HG03159 (cell line): Measurements from ENCODE around the gene SLC24A3.
A peak's percentile ranks its signal among the peaks of the same experiment; 100 is the strongest.
"Not testable (repeated sequence)": the region's sequence is repeated elsewhere in the genome, so short reads cannot be mapped to it uniquely, and the experiment has no call there.

ENCODE experiments used
- ATAC-seq: cut with Tn5 transposase; IDR thresholded peaks from one replicate; pipeline ENCODE4 v1.9.1; 2021; ENCODE audit warnings: mild to moderate bottlenecking, moderate library complexity; ENCODE audit not compliant: unreplicated experiment

SLC24A3 gene

GRCh38 chr20:19658137-19658536 lies 445.7 kb downstream of the SLC24A3 start:
- peak; percentile 87 for ATAC-seq

DNA sequence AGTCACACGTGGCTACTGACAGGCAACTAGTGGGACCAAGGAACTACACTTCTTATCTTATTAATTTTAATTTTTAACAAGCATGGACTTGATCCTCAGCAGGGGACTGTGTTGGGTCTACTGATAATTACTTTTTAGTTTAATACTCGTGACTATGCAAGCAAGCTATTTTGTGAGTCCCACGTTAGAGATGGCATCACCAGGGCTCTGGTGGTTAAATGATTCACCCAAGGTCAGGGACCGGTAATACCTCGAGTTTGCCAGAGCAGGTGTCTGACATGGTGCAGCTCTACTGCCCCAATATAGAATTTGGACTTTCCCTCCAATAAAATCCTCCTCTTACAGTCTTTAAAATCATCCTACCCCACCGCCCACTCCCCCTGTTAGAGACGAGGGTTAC lies 447.0 kb downstream of the SLC24A3 start:
- ATAC-seq: peak; percentile 53

- no peak for ATAC-seq
These were observed 448.5 kb downstream of the SLC24A3 start for GRCh38 chr20:19660808-19661378.

GRCh38 chr20:19661717-19662636 lies 449.5 kb downstream of the SLC24A3 start:
- no peak for ATAC-seq

DNA sequence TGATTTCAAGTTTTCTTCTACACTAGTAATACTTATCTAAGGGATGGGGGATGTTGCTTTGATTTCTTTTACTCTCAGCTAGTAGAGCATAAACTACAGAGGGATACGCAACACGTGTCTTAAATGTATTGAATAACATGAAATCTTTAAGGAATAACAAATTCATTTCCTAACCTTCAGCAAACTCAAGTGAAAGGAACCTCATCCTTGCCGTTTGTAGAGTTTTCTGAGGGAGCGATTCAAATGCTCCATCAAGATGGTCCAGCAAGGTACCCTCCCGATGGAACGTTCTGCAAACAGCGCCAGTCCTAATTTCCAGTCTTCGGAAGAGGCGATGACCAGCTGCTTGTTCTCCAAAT lies 450.2 kb downstream of the SLC24A3 start:
- ATAC-seq: no peak

GRCh38 chr20:19668418-19668817 lies 456.0 kb downstream of the SLC24A3 start:
- no peak for ATAC-seq

- no peak for ATAC-seq
These were observed 458.4 kb downstream of the SLC24A3 start for GRCh38 chr20:19670829-19671228.

- no peak for ATAC-seq
These were observed 458.9 kb downstream of the SLC24A3 start for GRCh38 chr20:19671374-19671773.

DNA sequence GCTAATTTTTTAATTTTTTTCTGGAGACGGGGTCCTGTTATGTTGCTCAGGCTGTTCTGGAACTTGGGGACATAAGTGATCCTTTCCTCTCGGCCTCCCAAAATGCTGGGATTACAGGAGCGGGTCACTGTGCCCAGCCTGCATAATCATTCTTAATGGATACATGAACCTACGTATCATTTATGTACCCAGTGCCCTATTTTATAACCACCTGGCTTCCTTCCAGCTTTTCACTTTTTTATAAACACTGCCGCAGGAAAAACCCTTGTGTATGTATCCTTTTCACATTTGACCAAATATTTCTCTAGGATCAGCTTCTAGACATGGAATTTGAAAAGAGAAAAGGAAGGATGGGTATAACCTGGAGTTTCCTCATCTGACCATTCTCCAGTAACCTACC lies 460.1 kb downstream of the SLC24A3 start:
- ATAC-seq: no peak

DNA sequence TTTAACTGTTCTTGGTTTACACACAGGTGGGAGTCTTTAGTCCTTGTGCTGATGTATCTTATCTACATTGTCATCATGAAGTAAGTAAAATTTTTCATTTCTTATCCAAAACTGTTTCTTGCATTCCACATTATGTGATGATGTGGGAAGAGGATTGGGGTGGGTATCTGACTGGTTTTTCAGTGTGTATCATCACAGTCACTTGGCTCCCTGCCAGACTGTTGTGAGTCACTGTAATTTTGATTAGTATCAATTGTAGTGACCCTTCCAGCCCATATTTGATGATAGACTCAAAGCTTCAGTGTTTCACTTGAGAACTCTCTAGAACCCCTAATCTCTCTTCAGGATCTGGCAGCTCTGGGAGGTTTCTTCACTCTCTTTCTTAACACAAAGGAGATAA lies 461.1 kb downstream of the SLC24A3 start:
- ATAC-seq: no peak

- no peak for ATAC-seq
These were observed 463.8 kb downstream of the SLC24A3 start for GRCh38 chr20:19676202-19676601.

- no peak for ATAC-seq
These were observed 464.9 kb downstream of the SLC24A3 start for GRCh38 chr20:19677336-19677735.

DNA sequence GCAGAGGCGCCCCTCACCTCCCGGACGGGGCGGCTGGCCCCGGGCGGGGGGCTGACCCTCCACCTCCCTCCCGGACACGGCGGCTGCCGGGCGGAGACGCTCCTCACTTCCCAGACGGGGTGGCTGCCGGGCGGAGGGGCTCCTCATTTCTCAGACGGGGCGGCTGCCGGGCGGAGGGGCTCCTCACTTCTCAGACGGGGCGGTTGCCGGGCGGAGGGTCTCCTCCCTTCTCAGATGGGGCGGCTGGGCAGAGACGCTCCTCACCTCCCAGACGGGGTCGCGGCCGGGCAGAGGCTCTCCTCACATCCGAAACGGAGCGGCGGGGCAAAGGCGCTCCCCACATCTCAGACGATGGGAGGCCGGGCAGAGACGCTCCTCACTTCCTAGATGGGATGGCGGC lies 466.1 kb downstream of the SLC24A3 start:
- ATAC-seq: not testable (repeated sequence)

DNA sequence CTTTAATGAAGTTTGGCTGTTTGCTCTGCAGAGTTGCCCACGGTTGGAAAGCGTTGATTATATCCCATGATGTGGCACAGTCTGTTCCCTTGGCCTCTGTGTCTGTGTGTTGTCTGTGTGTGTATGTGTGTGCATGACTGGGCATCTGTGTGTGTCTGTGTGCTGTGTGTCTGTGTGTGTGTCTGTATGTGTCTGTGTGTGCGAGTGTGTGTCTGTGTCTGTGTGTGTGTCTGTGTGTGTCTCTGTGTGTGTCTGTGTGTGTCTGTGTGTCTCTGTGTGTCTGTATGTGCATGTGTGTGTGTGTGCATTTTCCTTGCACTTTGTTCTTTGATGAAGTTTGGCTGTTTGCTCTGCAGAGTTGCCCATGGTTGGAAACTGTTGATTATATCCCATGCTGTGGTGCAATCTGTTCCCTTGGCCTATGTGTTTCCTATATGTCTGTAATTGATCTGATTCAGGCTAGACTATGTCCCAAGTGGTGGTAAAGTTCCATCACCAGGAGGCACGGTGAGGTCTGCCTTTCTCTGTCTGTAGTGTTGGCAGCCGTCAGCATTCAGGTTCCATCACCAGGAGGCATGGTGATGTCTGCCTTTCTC lies 467.6 kb downstream of the SLC24A3 start:
- no peak for ATAC-seq

GRCh38 chr20:19682249-19682648 lies 469.8 kb downstream of the SLC24A3 start:
- no peak for ATAC-seq

DNA sequence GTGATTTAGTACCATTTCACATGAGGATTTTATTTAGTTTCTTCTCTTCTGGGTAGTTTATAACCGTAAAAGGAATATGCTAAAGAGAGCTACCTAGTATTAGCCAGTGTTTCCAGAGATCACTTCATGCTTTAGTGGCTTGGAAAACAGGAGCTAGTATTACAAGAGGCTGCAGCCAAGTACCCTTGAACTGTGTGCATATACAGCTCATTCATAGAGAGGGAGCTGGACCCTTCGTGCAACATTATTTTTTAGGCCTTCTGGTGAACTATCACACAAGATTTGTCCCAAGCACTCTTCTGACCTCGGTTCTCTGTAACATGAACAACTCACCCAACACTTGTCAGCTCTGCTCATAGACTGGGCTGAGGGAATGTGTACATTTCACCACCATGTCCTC lies 470.7 kb downstream of the SLC24A3 start:
- ATAC-seq: no peak

DNA sequence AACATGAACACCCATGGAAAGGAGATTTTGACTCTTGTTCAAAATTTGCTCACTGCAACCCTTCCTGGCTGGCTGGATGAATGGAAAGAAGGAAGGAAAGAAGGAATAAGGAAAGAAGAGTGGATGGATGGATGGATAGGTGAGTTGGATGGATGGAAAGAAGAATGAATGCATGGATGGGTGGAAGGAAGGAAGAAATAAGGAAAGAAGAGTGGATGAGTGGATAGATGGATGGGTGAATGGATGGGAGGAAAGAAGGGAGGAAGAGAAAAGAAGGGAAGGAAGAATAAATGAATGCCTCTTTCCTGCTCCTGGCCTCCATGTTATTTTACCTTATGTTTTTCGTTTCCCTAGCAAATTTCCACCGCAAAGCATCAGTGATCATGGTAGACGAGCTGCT lies 471.4 kb downstream of the SLC24A3 start:
- no peak for ATAC-seq

GRCh38 chr20:19688031-19688806 lies 475.8 kb downstream of the SLC24A3 start:
- no peak for ATAC-seq

DNA sequence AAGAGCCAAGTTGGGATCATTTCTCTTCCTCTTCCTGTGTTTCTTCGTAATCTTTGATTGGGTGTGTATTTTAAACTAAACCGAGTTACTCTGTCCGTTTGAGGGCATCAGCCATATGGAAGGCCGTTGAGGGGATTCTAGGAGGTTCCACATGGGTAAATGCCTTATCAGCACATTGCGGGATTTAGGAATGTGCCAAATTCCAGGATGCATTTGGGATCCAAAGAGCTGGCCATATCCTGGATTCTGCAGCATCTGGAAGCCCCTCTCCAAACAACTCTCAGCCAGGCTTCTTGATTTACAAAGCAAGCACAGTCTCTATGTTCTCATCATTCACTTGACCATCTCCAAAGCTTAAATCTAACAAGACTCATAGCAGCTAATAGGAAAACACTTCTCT lies 478.0 kb downstream of the SLC24A3 start:
- ATAC-seq: no peak

GRCh38 chr20:19691125-19691524 lies 478.7 kb downstream of the SLC24A3 start:
- no peak for ATAC-seq

DNA sequence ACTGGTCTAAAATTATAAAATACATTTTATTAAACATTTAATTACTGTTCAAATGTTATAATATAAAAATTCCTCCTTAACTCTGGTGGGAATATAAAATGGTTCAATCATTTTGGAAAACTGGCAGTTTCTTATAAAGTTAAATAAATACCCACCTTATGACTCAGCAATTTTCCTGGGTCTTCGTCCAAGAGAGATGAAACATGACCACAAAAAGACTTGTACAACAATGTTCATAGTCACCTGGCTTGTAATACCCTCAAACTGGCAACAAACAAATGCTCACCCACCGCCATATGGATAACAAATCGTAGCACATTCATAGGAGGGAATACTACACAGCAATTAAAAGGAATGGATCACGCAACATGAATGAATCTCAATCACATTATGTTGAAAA lies 479.7 kb downstream of the SLC24A3 start:
- ATAC-seq: no peak
